ENCODE data around the gene TOP3B.

DNA sequence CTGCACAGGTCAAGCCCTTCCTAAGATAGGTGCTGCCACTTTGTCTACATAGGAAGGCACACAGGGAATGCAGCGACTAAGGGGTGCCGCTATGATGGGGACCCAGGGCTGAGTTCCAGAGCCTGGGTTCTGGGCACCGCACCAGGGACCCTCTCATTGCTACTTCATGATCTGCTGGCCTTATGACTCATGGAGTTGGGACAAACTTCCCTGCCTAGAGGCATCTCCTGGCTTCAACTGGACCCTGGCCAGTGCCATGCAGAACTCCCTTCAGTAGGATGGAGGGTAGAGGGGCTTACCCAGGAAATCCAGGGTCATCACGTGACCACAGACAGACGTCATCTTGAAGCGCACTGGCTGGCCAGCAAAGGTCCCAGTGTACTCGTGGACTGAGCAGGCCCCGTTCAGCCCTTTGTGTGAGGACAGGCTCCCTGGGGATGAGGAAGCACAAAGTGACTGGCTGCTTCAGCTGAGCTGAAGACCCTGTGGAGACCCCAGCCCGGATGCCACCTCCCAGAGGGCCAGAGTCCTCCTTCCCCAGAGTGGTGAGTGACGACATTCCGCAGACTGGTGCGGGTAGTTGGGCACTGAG lies 8.4 kb downstream of the TOP3B start:
- TF ChIP-seq, protein P1, sequence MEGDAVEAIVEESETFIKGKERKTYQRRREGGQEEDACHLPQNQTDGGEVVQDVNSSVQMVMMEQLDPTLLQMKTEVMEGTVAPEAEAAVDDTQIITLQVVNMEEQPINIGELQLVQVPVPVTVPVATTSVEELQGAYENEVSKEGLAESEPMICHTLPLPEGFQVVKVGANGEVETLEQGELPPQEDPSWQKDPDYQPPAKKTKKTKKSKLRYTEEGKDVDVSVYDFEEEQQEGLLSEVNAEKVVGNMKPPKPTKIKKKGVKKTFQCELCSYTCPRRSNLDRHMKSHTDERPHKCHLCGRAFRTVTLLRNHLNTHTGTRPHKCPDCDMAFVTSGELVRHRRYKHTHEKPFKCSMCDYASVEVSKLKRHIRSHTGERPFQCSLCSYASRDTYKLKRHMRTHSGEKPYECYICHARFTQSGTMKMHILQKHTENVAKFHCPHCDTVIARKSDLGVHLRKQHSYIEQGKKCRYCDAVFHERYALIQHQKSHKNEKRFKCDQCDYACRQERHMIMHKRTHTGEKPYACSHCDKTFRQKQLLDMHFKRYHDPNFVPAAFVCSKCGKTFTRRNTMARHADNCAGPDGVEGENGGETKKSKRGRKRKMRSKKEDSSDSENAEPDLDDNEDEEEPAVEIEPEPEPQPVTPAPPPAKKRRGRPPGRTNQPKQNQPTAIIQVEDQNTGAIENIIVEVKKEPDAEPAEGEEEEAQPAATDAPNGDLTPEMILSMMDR (IDR thresholded peaks at IDR 0.05) = no peak
- TF ChIP-seq POLR2A (IDR thresholded peaks at IDR 0.05) (no peak), EP300 (IDR thresholded peaks at IDR 0.05) (no peak)

All from tibial nerve (tissue), 4 donors.